HCT116 (cell line): ENCODE data around the gene ADAM17. TPM values are rescaled to one million over a fixed set of nuclear protein-coding genes. Genes with fewer than 3 reads are reported as not detected.

Experiments
- ATAC-seq: fragments of 200-7000 bp; cut with Tn5 transposase; 2 replicates; pipeline ENCODE4 v1.9.1; 2020; ENCODE audit warnings: mild to moderate bottlenecking, moderate library complexity
- BruUV-seq: library from RNA; stranded (reverse); fragments of 400-500 nt; replicated peaks from 2 replicates; lab custom pipeline; 2021; lab: Mats Ljungman, UMichigan
- CTCF ChIA-PET: fragments of 300-600 bp; sonication (Branson Sonifier 250); formaldehyde crosslinking; loops from one replicate; lab custom pipeline; 2021; ENCODE audit warnings: antibody characterized with exemption; lab: Charles Lee
- POLR2A ChIA-PET: fragments of 300-600, 350-600 bp; sonication (Branson Sonifier 250); formaldehyde crosslinking; loops from one replicate; lab custom pipeline; 2021; ENCODE audit warnings: antibody characterized with exemption; lab: Charles Lee
- RAD21 ChIA-PET, 2 experiments: fragments of 300-600 bp; sonication (Branson Sonifier 250); formaldehyde crosslinking; loops; one replicate each; lab custom pipeline; 2023; ENCODE audit warnings: low total read pairs in 2 of 2; ENCODE audit not compliant: uncharacterized antibody in 2 of 2, unreplicated experiment in 2 of 2, low non-redundant PET in 1 of 2; lab: Charles Lee
- DNase-seq: peaks from one replicate; pipeline ENCODE4 v3.0.0-alpha.2; 2010; ENCODE audit warnings: low read depth, low spot score
- H2AFZ ChIP-seq: fragments of 200-600 bp; shearing (Covaris generic), sonication (generic); 2 replicates; pipeline ENCODE4 v1.6.1; 2017; ENCODE audit warnings: low read depth, mixed run types, mixed read lengths, antibody characterized with exemption, low read length; ENCODE audit not compliant: poor library complexity, severe bottlenecking
- H3K27ac ChIP-seq: 2 replicates; pipeline ENCODE4 v1.5.1; 2012; ENCODE audit warnings: low read depth, low read length
- H3K27me3 ChIP-seq: fragments of 200-600 bp; sonication (generic); 2 replicates; pipeline ENCODE4 v1.6.1; 2016; ENCODE audit warnings: mixed run types, low read length, mixed read lengths; ENCODE audit not compliant: insufficient read depth
- H3K36me3 ChIP-seq, 2 experiments: fragments of 200-500 bp in 1 of 2; fragments of 200-600 bp in 1 of 2; sonication (Bioruptor generic) in 1 of 2; sonication (generic) in 1 of 2; 2 replicates each; pipeline versions ENCODE4 v1.5.1 to v1.6.1; 2014 to 2016; ENCODE audit warnings: low read length in 2 of 2, inconsistent platforms in 1 of 2, mixed read lengths in 1 of 2, mixed run types in 1 of 2; ENCODE audit not compliant: insufficient read depth in 2 of 2, control insufficient read depth in 1 of 2
- H3K4me1 ChIP-seq, 2 experiments: fragments of 200-600 bp in 1 of 2; sonication (generic) in 1 of 2; 2 replicates each; pipeline versions ENCODE4 v1.5.1 to v1.6.1; 2012 to 2017; ENCODE audit warnings: low read length in 2 of 2, inconsistent platforms in 1 of 2, mild to moderate bottlenecking in 1 of 2, mixed read lengths in 1 of 2, mixed run types in 1 of 2, moderate library complexity in 1 of 2; ENCODE audit not compliant: insufficient read depth in 2 of 2, control insufficient read depth in 1 of 2
- H3K4me2 ChIP-seq: fragments of 200-600 bp; sonication (generic); 2 replicates; pipeline ENCODE4 v1.6.1; 2017; ENCODE audit warnings: mixed run types, low read length, mixed read lengths
- H3K4me3 ChIP-seq, 2 experiments: fragments of 200-600 bp in 1 of 2; sonication (generic) in 1 of 2; replicated peaks in 1 of 2; 2 replicates each; pipeline ENCODE4 v1.5.1; 2011 to 2016; ENCODE audit warnings: low read length in 2 of 2, control low read depth in 1 of 2, low read depth in 1 of 2, mild to moderate bottlenecking in 1 of 2, mixed read lengths in 1 of 2, mixed run types in 1 of 2
- H3K79me2 ChIP-seq: fragments of 200-600 bp; sonication (generic); 2 replicates; pipeline ENCODE4 v1.6.1; 2017; ENCODE audit warnings: mild to moderate bottlenecking, mixed run types, low read length, moderate library complexity, mixed read lengths; ENCODE audit not compliant: insufficient read depth
- H3K9ac ChIP-seq: fragments of 200-600 bp; sonication (generic); 2 replicates; pipeline ENCODE4 v1.6.1; 2016; ENCODE audit warnings: low read length, mixed read lengths
- H3K9me2 ChIP-seq: fragments of 200-600 bp; sonication (generic), shearing (Covaris generic); 2 replicates; pipeline ENCODE4 v1.6.1; 2017; ENCODE audit warnings: mixed run types, mild to moderate bottlenecking, moderate library complexity; ENCODE audit not compliant: insufficient read depth
- H3K9me3 ChIP-seq, 2 experiments: fragments of 200-500 bp in 1 of 2; fragments of 200-600 bp in 1 of 2; sonication (Bioruptor generic) in 1 of 2; sonication (generic) in 1 of 2; 2 replicates each; pipeline ENCODE4 v1.6.1; 2014 to 2017; ENCODE audit warnings: low read length in 2 of 2, mixed read lengths in 2 of 2, inconsistent platforms in 1 of 2, low read depth in 1 of 2, mild to moderate bottlenecking in 1 of 2, mixed run types in 1 of 2, moderate library complexity in 1 of 2; ENCODE audit not compliant: control insufficient read depth in 1 of 2, insufficient read depth in 1 of 2
- H4K20me1 ChIP-seq: fragments of 200-600 bp; sonication (generic), shearing (Covaris generic); 2 replicates; pipeline ENCODE4 v1.6.1; 2017; ENCODE audit warnings: mixed run types, mild to moderate bottlenecking, moderate library complexity; ENCODE audit not compliant: insufficient read depth
- ATF3 ChIP-seq: IDR thresholded peaks from 2 replicates; pipeline ENCODE4 v1.6.1; 2012
- CBX3 ChIP-seq: IDR thresholded peaks from 2 replicates; pipeline ENCODE4 v1.6.1; 2012; ENCODE audit warnings: low read depth
- CEBPB ChIP-seq: IDR thresholded peaks from 2 replicates; pipeline ENCODE4 v1.6.1; 2012; ENCODE audit warnings: low read depth
- CTCF ChIP-seq, 3 experiments: fragments of 200-600 bp in 1 of 3; sonication (generic) in 1 of 3; IDR thresholded peaks in 2 of 3; conservative IDR thresholded peaks in 1 of 3; 2 replicates each; pipeline ENCODE4 v1.5.1; 2012 to 2017; ENCODE audit warnings: low read depth in 2 of 3, low read length in 2 of 3, antibody characterized with exemption in 1 of 3, borderline replicate concordance in 1 of 3, control low read depth in 1 of 3, mild to moderate bottlenecking in 1 of 3, mixed read lengths in 1 of 3, mixed run types in 1 of 3, moderate library complexity in 1 of 3; ENCODE audit not compliant: insufficient read depth in 1 of 3
- ELF1 ChIP-seq: IDR thresholded peaks from 2 replicates; pipeline ENCODE4 v1.6.1; 2012; ENCODE audit warnings: low read depth, borderline replicate concordance
- EZH2 ChIP-seq: fragments of 200-600 bp; sonication (generic); IDR thresholded peaks from 2 replicates; pipeline ENCODE4 v1.6.1; 2017; ENCODE audit warnings: antibody characterized with exemption, mixed run types
- FOSL1 ChIP-seq: IDR thresholded peaks from 2 replicates; pipeline ENCODE4 v1.6.1; 2012; ENCODE audit warnings: low read depth
- JUND ChIP-seq: IDR thresholded peaks from 2 replicates; pipeline ENCODE4 v1.6.1; 2012
- MAX ChIP-seq: IDR thresholded peaks from 2 replicates; pipeline ENCODE4 v1.6.1; 2012
- POLR2A ChIP-seq: IDR thresholded peaks from 2 replicates; pipeline ENCODE4 v1.7.0; 2011; ENCODE audit warnings: borderline replicate concordance; ENCODE audit not compliant: insufficient read depth, insufficient read length; ENCODE audit errors: extremely low read depth
- RAD21 ChIP-seq: IDR thresholded peaks from 2 replicates; pipeline ENCODE4 v1.6.1; 2012; ENCODE audit warnings: low read depth, mild to moderate bottlenecking
- SIN3A ChIP-seq: IDR thresholded peaks from 2 replicates; pipeline ENCODE4 v1.6.1; 2012; ENCODE audit warnings: low read depth
- SRF ChIP-seq: IDR thresholded peaks from 2 replicates; pipeline ENCODE4 v1.6.1; 2012; ENCODE audit warnings: low read depth
- TCF7L2 ChIP-seq: IDR thresholded peaks from 2 replicates; pipeline ENCODE4 v1.7.0; 2011; ENCODE audit warnings: borderline replicate concordance, inconsistent platforms; ENCODE audit not compliant: insufficient read depth, insufficient read length; ENCODE audit errors: extremely low read depth
- YY1 ChIP-seq: IDR thresholded peaks from 2 replicates; pipeline ENCODE4 v1.6.1; 2011; ENCODE audit warnings: low read length, low read depth, moderate library complexity, mild to moderate bottlenecking; ENCODE audit not compliant: insufficient replicate concordance; ENCODE audit errors: extremely low read depth
- ZBTB33 ChIP-seq: IDR thresholded peaks from 2 replicates; pipeline ENCODE4 v1.6.1; 2011; ENCODE audit warnings: mild to moderate bottlenecking, low read length, moderate library complexity; ENCODE audit not compliant: insufficient replicate concordance; ENCODE audit errors: extremely low read depth
- ZNF274 ChIP-seq: fragments of 200-500 bp; sonication (Bioruptor generic); IDR thresholded peaks from 2 replicates; pipeline ENCODE4 v1.6.1; 2014; ENCODE audit warnings: mild to moderate bottlenecking, low read depth, low read length, inconsistent platforms
- intact Hi-C: fragments of 100-400 bp; cut with micrococcal nuclease; formaldehyde crosslinking; loops from 2 replicates; pipeline ENCODE4 v1.10.0; 2022
- total RNA-seq: library from RNA; stranded (reverse); gene quantifications from one replicate; pipeline ENCODE4 v1.2.1, GENCODE V29; 2021; ENCODE audit not compliant: unreplicated experiment

The ADAM17 gene
- total RNA-seq, 1 experiment from 2014 or later: 39.2 TPM

- no peak overlapping the region for H3K4me3 ChIP-seq
- no TSS peak for BruUV-seq
- ATAC-seq: no peak
- no peaks in the 10 kb centered on the region for H3K9me2 ChIP-seq
- H3K9me3 ChIP-seq: no peaks in the 10 kb centered on the region
- TF ChIP-seq CTCF (IDR thresholded peaks at IDR 0.05 in 2 of 3, conservative IDR thresholded peaks at IDR 0.05 in 1 of 3; ENCODE audit: borderline replicate concordance in 1 of 3, insufficient read depth in 1 of 3, low read depth in 2 of 3, low read length in 2 of 3): no peak
- TF ChIP-seq ATF3: no peak
- no peak for TF ChIP-seq CEBPB
- TF ChIP-seq RAD21: no peak
- TF ChIP-seq FOSL1: no peak
- no peak for TF ChIP-seq JUND
- no peak for TF ChIP-seq MAX
- intact Hi-C loops: no loop called here
- no peak overlapping the region for H3K9ac ChIP-seq
- no peaks in the 10 kb centered on the region for H3K79me2 ChIP-seq
- H3K36me3 ChIP-seq: peaks cover 10 to 11% of the 10 kb centered on the region in 2 experiments; a peak in 3 of 4 replicates
- H3K27ac ChIP-seq: no peak overlapping the region
- no peaks in the 10 kb centered on the region for H3K4me1 ChIP-seq
- ChIA-PET POLR2A (no interaction called here), RAD21 (no interaction called here), CTCF (no interaction called here)
- H2AFZ ChIP-seq: no peak overlapping the region
- H3K4me2 ChIP-seq: no peak overlapping the region
- DNase-seq: no peak
- no peaks in the 10 kb centered on the region for H4K20me1 ChIP-seq
- no peaks in the 10 kb centered on the region for H3K27me3 ChIP-seq
Measured at GRCh38 chr2:9519250-9519649, 36.4 kb downstream of the ADAM17 start.

- Histone ChIP-seq H3K36me3 (peaks cover 10 to 11% of the 10 kb centered on the region in 2 experiments; a peak in 3 of 4 replicates), H4K20me1 (no peaks in the 10 kb centered on the region), H3K27ac (no peak overlapping the region), H3K9me2 (no peaks in the 10 kb centered on the region), H3K79me2 (no peaks in the 10 kb centered on the region), H3K9me3 (no peaks in the 10 kb centered on the region), H3K4me2 (no peak overlapping the region), H3K9ac (no peak overlapping the region), H2AFZ (no peak overlapping the region), H3K4me3 (no peak overlapping the region), H3K4me1 (no peaks in the 10 kb centered on the region), H3K27me3 (no peaks in the 10 kb centered on the region)
- DNase-seq (no peak), ATAC-seq (no peak)
- no TSS peak for BruUV-seq
- intact Hi-C loops: no loop called here
- ChIA-PET CTCF (no interaction called here), POLR2A (no interaction called here), RAD21 (no interaction called here)
- TF ChIP-seq TCF7L2 (no peak), CEBPB (no peak), JUND (no peak), ELF1 (no peak), SIN3A (no peak), CBX3 (no peak), ZNF274 (no peak), ATF3 (no peak), POLR2A (no peak), MAX (no peak), ZBTB33 (no peak), EZH2 (no peak), FOSL1 (no peak), YY1 (no peak), SRF (no peak)
Measured at GRCh38 chr2:9518780-9519179, 36.9 kb downstream of the ADAM17 start.
